ENCODE results near the gene CNNM2. TPM values are rescaled to one million over a fixed set of nuclear protein-coding genes. Genes with fewer than 3 reads are reported as not detected.
"Not testable (repeated sequence)": the region's sequence is repeated elsewhere in the genome, so short reads cannot be mapped to it uniquely, and the experiment has no call there.

CNNM2 gene
- total and polyA plus RNA-seq, 8 donors, result 6.0 to 10.3 (median 8.3) TPM

DNA sequence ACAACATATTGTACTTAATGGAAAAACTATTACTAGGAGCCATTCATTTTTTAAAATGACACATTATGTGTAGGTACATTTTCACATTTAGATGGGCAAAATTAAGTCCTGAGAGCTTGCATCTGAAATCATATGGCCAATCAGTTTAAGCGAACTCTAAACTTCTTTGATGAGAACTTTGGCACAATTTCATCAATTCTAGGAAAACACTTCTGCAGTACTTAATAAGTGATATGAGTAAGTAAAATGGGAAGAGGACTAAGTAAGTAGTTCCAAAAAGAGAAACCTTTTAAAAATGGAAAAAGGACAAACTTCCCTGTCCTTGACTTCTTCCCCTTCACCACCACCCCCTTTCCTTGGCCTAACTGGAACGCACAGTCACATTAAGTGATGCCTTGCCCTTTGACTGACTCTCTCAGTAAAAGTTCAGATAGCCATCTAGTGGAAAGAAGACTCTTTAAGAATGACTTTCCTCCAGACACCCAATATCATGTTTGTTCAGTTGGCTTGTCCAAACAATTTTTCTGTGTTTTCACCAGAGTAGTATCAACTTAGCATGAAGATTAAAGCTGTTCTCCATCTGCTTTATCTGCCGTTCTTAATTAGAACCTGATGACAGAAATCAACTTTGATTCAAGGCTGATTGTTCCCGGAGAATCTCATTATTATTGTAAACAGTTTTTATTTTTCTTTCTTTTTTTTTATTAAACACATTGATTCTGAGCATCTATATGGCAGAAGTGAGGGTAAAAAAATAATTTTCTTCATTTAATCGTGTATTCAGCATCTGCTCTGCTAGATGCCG lies 45.1 kb downstream of the CNNM2 start:
- intact Hi-C loops (cut with DNase I), result no loop called here
- ATAC-seq, result no peak
- H3K27me3 ChIP-seq, result no peaks in the 10 kb centered on the region

DNA sequence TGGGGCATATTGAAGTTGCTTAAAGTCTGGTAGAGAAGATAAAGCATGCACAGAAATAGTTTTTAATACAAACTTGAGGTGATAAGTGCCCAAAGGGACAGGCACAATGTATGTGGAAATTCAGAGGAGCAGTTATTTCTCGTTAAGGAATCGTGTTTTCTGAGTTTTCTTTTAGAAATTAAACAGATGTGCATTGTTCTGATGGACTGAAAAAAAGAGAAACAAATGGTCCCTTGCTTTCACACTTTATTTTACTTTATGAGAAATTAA lies 45.6 kb downstream of the CNNM2 start:
- Histone ChIP-seq H3K27ac (no peak overlapping the region), H3K27me3 (no peaks in the 10 kb centered on the region), H3K9me3 (no peaks in the 10 kb centered on the region), H3K36me3 (no peaks in the 10 kb centered on the region), H3K4me3 (no peak overlapping the region), H3K4me1 (no peaks in the 10 kb centered on the region)
- no peak for DNase-seq
- ATAC-seq, result no peak
- TF ChIP-seq CTCF (IDR thresholded peaks at IDR 0.05), result no peak
- intact Hi-C loops (cut with DNase I), result no loop called here

More for the DNA sequence above, 45.1 kb downstream of the CNNM2 start:
- no peak for DNase-seq
- Histone ChIP-seq H3K36me3 (no peaks in the 10 kb centered on the region), H3K9me3 (no peaks in the 10 kb centered on the region), H3K4me1 (no peaks in the 10 kb centered on the region), H3K27ac (no peak overlapping the region), H3K4me3 (no peak overlapping the region)
- TF ChIP-seq CTCF (IDR thresholded peaks at IDR 0.05), result no peak

DNA sequence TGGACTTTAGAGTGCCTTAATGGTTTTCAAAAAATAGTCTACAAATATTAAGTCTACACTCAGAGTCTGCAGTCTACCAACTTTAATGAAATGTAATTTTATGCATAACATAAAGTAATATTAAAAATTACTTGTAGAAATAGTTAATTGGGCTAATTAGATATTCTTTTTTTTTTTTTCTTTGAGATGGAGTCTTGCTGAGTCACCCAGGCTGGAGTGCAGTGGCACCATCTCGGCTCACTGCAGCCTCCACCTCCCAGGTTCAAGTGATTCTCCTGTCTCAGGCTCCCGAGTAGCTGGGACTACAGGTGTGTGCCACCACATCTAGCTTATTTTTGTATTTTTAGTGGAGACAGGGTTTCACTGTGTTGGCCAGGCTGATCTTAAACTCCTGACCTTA lies 46.0 kb downstream of the CNNM2 start:
- DNase-seq; H3K36me3 ChIP-seq; H3K4me3 ChIP-seq; ATAC-seq; H3K27me3 ChIP-seq; H3K4me1 ChIP-seq; H3K9me3 ChIP-seq; intact Hi-C loops (cut with DNase I); H3K27ac ChIP-seq: not testable (repeated sequence)

DNA sequence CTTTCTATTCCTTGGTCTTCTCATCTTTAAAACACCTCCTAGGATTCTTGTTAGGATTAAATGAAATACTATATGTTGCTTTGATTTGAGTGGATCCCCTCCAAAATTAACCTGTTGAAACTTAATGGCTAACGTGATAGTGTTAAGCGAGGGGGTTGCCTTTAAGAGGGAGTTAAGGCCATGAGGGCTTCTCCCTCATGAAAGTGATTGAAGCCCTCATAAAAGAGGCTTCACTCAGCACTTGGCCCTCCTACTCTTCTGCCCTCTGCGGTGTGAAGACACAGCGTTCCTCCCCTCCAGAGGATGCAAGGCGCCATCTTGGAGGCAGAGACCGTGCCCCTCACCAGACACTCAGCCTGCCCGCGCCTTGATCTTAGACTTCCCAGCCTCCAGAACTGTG lies 46.6 kb downstream of the CNNM2 start:
- TF ChIP-seq CTCF (IDR thresholded peaks at IDR 0.05), result no peak
- no peaks in the 10 kb centered on the region for H3K27me3 ChIP-seq
- no peak for ATAC-seq
- H3K4me1 ChIP-seq, result no peaks in the 10 kb centered on the region
- H3K9me3 ChIP-seq, result no peaks in the 10 kb centered on the region
- no peak for DNase-seq
- H3K27ac ChIP-seq, result no peak overlapping the region
- H3K4me3 ChIP-seq, result no peak overlapping the region
- no peaks in the 10 kb centered on the region for H3K36me3 ChIP-seq
- intact Hi-C loops (cut with DNase I), result no loop called here

GRCh38 chr10:102965311-102965851 lies 47.3 kb downstream of the CNNM2 start:
- no peaks in the 10 kb centered on the region for H3K4me1 ChIP-seq
- no peak overlapping the region for H3K27ac ChIP-seq
- no peak for TF ChIP-seq CTCF (IDR thresholded peaks at IDR 0.05)
- DNase-seq (no peak), ATAC-seq (no peak)
- intact Hi-C loops (cut with DNase I), result no loop called here
- H3K36me3 ChIP-seq, result no peaks in the 10 kb centered on the region
- H3K4me3 ChIP-seq, result no peak overlapping the region
- no peaks in the 10 kb centered on the region for H3K9me3 ChIP-seq
- no peaks in the 10 kb centered on the region for H3K27me3 ChIP-seq

GRCh38 chr10:102967123-102967522 lies 49.0 kb downstream of the CNNM2 start:
- intact Hi-C loops (cut with DNase I), result no loop called here
- TF ChIP-seq CTCF (IDR thresholded peaks at IDR 0.05), result no peak
- no peaks in the 10 kb centered on the region for H3K4me1 ChIP-seq
- no peak for DNase-seq
- H3K27me3 ChIP-seq, result no peaks in the 10 kb centered on the region
- ATAC-seq, result no peak
- H3K27ac ChIP-seq, result no peak overlapping the region
- H3K4me3 ChIP-seq, result no peak overlapping the region
- H3K36me3 ChIP-seq, result no peaks in the 10 kb centered on the region
- no peaks in the 10 kb centered on the region for H3K9me3 ChIP-seq
